GM12878 (cell line): Measurements from ENCODE around the gene RAB36. TPM values are rescaled to one million over a fixed set of nuclear protein-coding genes. Genes with fewer than 3 reads are reported as not detected.

Experiments
- ATAC-seq: fragments of 200-7000 bp; cut with Tn5 transposase; 3 replicates; pipeline ENCODE4 v1.9.1; 2020; ENCODE audit warnings: mild to moderate bottlenecking, moderate library complexity
- BruUV-seq: library from RNA; stranded (reverse); fragments of 400-500 nt; replicated peaks from 2 replicates; lab custom pipeline; 2021; lab: Mats Ljungman, UMichigan
- CTCF ChIA-PET: fragments of 300-600 bp; sonication (Branson Sonifier 250); formaldehyde crosslinking; extraction: SDS; loops from one replicate; lab custom pipeline; 2021; ENCODE audit warnings: inconsistent platforms; lab: Yijun Ruan, JAX
- POLR2A ChIA-PET: fragments of 350-600 bp; formaldehyde crosslinking; extraction: SDS; loops from one replicate; lab custom pipeline; 2021; ENCODE audit warnings: inconsistent platforms; lab: Charles Lee
- RAD21 ChIA-PET: fragments of 300-600 bp; sonication (Branson Sonifier 250); formaldehyde crosslinking; loops from one replicate; lab custom pipeline; 2023; ENCODE audit warnings: antibody characterized with exemption; ENCODE audit not compliant: unreplicated experiment; lab: Charles Lee
- SMC1A ChIA-PET: fragments of 300-600 bp; sonication (Branson Sonifier 250); formaldehyde crosslinking; loops from one replicate; lab custom pipeline; 2023; ENCODE audit not compliant: unreplicated experiment, uncharacterized antibody; lab: Charles Lee
- DNase-seq: peaks from one replicate; pipeline ENCODE4 v3.0.0-alpha.2; 2011; ENCODE audit warnings: low read depth, low spot score
- FAIRE-seq: peaks from 3 replicates; lab custom pipeline; 2011; peaks lifted over from hg19 to GRCh38; lab: Jason Lieb, UNC
- H2AFZ ChIP-seq: 2 replicates; pipeline ENCODE4 v1.6.0; 2011; ENCODE audit warnings: low read depth, low read length, control low read depth; ENCODE audit not compliant: control insufficient read depth
- H3K27ac ChIP-seq: 2 replicates; pipeline ENCODE4 v1.5.1; 2011; ENCODE audit warnings: control low read depth; ENCODE audit not compliant: control insufficient read depth, insufficient read depth
- H3K27me3 ChIP-seq, 2 experiments: replicated peaks in 1 of 2; 2 replicates each; pipeline versions ENCODE4 v1.6.0 to v1.6.1; 2011; ENCODE audit warnings: low read length in 1 of 2; ENCODE audit not compliant: control insufficient read depth in 2 of 2, insufficient read depth in 2 of 2
- H3K36me3 ChIP-seq, 2 experiments: 2 replicates each; pipeline ENCODE4 v1.5.1; 2011; ENCODE audit warnings: low read length in 1 of 2; ENCODE audit not compliant: control insufficient read depth in 2 of 2, insufficient read depth in 2 of 2
- H3K4me1 ChIP-seq: 2 replicates; pipeline ENCODE4 v1.6.1; 2011; ENCODE audit warnings: mild to moderate bottlenecking, low read length, moderate library complexity, mixed read lengths; ENCODE audit not compliant: control insufficient read depth, insufficient read depth
- H3K4me2 ChIP-seq: 2 replicates; pipeline ENCODE4 v1.6.0; 2011; ENCODE audit warnings: control low read depth; ENCODE audit not compliant: control insufficient read depth, insufficient read depth
- H3K4me3 ChIP-seq: fragments of 200-600 bp; sonication (generic); 2 replicates; pipeline ENCODE4 v1.5.1; 2016
- H3K79me2 ChIP-seq: 2 replicates; pipeline ENCODE4 v1.6.0; 2011; ENCODE audit warnings: low read length; ENCODE audit not compliant: control insufficient read depth, insufficient read depth
- H3K9ac ChIP-seq: 2 replicates; pipeline ENCODE4 v1.8.0; 2011; ENCODE audit warnings: low read length, control low read depth, mixed read lengths; ENCODE audit not compliant: control insufficient read depth, insufficient read depth
- H3K9me3 ChIP-seq: replicated peaks from 3 replicates; pipeline ENCODE4 v1.5.1; 2011; ENCODE audit warnings: mild to moderate bottlenecking, low read length; ENCODE audit not compliant: control insufficient read depth, insufficient read depth
- H4K20me1 ChIP-seq: 2 replicates; pipeline ENCODE4 v1.6.0; 2011; ENCODE audit not compliant: control insufficient read depth, insufficient read depth
- CEBPZ ChIP-seq: fragments of 150-350 bp; IDR thresholded peaks from 2 replicates; pipeline ENCODE4 v1.6.1; 2016; ENCODE audit warnings: low read depth, low read length
- CREM ChIP-seq: IDR thresholded peaks from 2 replicates; pipeline ENCODE4 v1.6.1; 2014; ENCODE audit warnings: antibody characterized with exemption, low read depth
- EGR1 ChIP-seq, 2 experiments: IDR thresholded peaks; 1 replicate in 1 of 2; 2 replicates in 1 of 2; pipeline ENCODE4 v1.6.1; 2011 to 2012; ENCODE audit warnings: low read depth in 2 of 2, low read length in 2 of 2, borderline replicate concordance in 1 of 2, mild to moderate bottlenecking in 1 of 2, moderate library complexity in 1 of 2
- MXI1 ChIP-seq: fragments of 150-350 bp; IDR thresholded peaks from 2 replicates; pipeline ENCODE4 v1.6.1; 2011; ENCODE audit warnings: low read depth, mild to moderate bottlenecking, inconsistent platforms, low read length, improper control_type of control experiment
- SPI1 ChIP-seq: IDR thresholded peaks from 2 replicates; pipeline ENCODE4 v1.6.1; 2011; ENCODE audit warnings: low read depth, mild to moderate bottlenecking, low read length, moderate library complexity, borderline replicate concordance; ENCODE audit not compliant: insufficient read depth
- ZBTB33 ChIP-seq: fragments of 450-650 bp; IDR thresholded peaks from 2 replicates; pipeline ENCODE4 v1.6.1; 2017; ENCODE audit warnings: mild to moderate bottlenecking
- WGBS: methylation state at CpG from one replicate; pipeline ENCODE4 v1.1.6; 2016; ENCODE audit warnings: low lambda C conversion rate; ENCODE audit not compliant: insufficient replicate concordance, insufficient coverage; ENCODE audit errors: missing lambda C conversion rate; 5-methylcytosine and 5-hydroxymethylcytosine counted together
- in situ Hi-C: fragments of 300-500 bp; cut with MboI; formaldehyde crosslinking; loops from 9 replicates; pipeline ENCODE4 v1.14.3; 2018; ENCODE audit warnings: mixed read lengths
- intact Hi-C: fragments of 100-400 bp; cut with micrococcal nuclease; formaldehyde crosslinking; loops from one replicate; pipeline ENCODE4 v1.14.2; 2022; ENCODE audit not compliant: unreplicated experiment
- polyA plus RNA-seq, 11 experiments: library from polyadenylated mRNA; depleted of rRNA in 4 of 11; unstranded in 6 of 11; stranded (reverse) in 5 of 11; fragments of >200 nt; fragmentation: Nextera tagmentation in 4 of 11; fragmentation: Illumina TruSeq in 1 of 11; extraction: Ambion mirVana in 4 of 11; extraction: Trizol in 1 of 11; gene quantifications; 1 replicate in 1 of 11; 2 replicates in 10 of 11; pipeline versions ENCODE4 v1.2.1 to v1.2.3, GENCODE V29; 2011 to 2016; ENCODE audit warnings: inconsistent platforms in 2 of 11, missing spikeins in 2 of 11, low read depth in 1 of 11
- total RNA-seq, 4 experiments: library from RNA; depleted of rRNA in 3 of 4; stranded (reverse); fragments of >200 nt in 3 of 4; fragmentation: Illumina TruSeq in 1 of 4; extraction: Trizol in 1 of 4; gene quantifications; 2 replicates each; pipeline versions ENCODE4 v1.2.1 to v1.2.3, GENCODE V29; 2013 to 2021
- TF ChIP-seq, protein P1 (sequence below): IDR thresholded peaks from 2 replicates; pipeline ENCODE4 v1.6.1; 2012; ENCODE audit warnings: mild to moderate bottlenecking, low read depth, low read length

RAB36 gene
- total and polyA plus RNA-seq, 10 of the 15 experiments (the other 5 are each of a cell fraction or from before 2014, with no cell fraction given), result 0.31 to 2.7 (median 1.1) TPM

DNA sequence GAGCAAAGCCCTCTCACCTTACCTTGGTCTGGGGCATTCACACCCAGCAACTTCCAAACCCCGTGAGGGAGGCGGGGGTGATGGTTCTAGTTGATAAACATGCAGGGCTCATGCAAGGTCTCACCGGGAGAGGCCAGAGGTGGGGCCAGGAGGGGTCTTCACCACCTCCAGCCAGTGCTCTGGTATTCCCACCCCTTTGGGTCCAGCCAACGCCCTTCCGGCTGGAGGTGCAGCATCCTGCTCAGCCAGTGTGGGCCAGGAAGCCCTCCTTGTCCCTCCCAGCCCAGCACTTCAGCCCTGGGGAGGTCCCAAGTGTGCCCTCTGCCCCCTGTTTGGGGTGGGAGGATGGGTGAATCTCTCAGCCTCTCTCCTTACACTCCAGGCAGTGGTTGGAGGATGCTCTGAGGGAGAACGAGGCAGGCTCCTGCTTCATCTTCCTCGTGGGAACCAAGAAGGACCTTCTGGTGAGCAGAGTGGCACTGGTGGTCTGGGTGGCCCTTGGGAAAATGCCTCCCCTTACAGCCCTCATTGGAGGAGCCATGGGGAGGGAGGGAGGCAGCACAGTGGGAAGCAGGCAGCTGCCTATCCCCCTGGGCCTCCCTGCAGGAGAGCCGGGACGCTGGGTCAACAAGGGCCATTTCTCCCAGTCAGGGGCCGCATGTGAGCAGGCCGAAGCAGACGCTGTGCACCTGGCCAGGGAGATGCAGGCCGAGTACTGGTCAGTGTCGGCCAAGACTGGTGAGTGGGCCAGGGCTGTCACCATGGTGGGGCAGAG, 13.4 kb downstream of the RAB36 start:
- no peak overlapping the region for H3K27ac ChIP-seq
- BruUV-seq, result no TSS peak
- ChIA-PET RAD21 (no interaction called here), POLR2A (no interaction called here), SMC1A (interaction anchor here (2.3 kb wide), 1 partner anchor 19 kb away, joined by 6 read pairs; no protein-coding TSS in a partner anchor), CTCF (interaction anchor here (1.0 to 2.7 kb wide), 3 partner anchors 12 to 123 kb away, joined by 3 to 10 read pairs (median 6); no protein-coding TSS in a partner anchor)
- no peaks in the 10 kb centered on the region for H3K9me3 ChIP-seq
- no peaks in the 10 kb centered on the region for H3K27me3 ChIP-seq
- no peak overlapping the region for H2AFZ ChIP-seq
- whole genome bisulfite sequencing, result 69% methylated on average over 14 of the region's 14 CpGs
- H3K4me2 ChIP-seq, result no peak overlapping the region
- H3K4me3 ChIP-seq, result no peak overlapping the region
- H3K79me2 ChIP-seq, result no peaks in the 10 kb centered on the region
- in situ Hi-C loops, result no loop called here
- intact Hi-C loops, result no loop called here
- FAIRE-seq, result no peak
- H4K20me1 ChIP-seq, result no peaks in the 10 kb centered on the region
- H3K4me1 ChIP-seq, result no peaks in the 10 kb centered on the region
- TF ChIP-seq CEBPZ (no peak), SPI1 (no peak), EGR1 (IDR thresholded peaks at IDR 0.05; ENCODE audit: borderline replicate concordance in 1 of 2, low read depth in 2 of 2, low read length in 2 of 2) (no peak), ZBTB33 (no peak), CREM (no peak), MXI1 (no peak)
- TF ChIP-seq, protein P1, sequence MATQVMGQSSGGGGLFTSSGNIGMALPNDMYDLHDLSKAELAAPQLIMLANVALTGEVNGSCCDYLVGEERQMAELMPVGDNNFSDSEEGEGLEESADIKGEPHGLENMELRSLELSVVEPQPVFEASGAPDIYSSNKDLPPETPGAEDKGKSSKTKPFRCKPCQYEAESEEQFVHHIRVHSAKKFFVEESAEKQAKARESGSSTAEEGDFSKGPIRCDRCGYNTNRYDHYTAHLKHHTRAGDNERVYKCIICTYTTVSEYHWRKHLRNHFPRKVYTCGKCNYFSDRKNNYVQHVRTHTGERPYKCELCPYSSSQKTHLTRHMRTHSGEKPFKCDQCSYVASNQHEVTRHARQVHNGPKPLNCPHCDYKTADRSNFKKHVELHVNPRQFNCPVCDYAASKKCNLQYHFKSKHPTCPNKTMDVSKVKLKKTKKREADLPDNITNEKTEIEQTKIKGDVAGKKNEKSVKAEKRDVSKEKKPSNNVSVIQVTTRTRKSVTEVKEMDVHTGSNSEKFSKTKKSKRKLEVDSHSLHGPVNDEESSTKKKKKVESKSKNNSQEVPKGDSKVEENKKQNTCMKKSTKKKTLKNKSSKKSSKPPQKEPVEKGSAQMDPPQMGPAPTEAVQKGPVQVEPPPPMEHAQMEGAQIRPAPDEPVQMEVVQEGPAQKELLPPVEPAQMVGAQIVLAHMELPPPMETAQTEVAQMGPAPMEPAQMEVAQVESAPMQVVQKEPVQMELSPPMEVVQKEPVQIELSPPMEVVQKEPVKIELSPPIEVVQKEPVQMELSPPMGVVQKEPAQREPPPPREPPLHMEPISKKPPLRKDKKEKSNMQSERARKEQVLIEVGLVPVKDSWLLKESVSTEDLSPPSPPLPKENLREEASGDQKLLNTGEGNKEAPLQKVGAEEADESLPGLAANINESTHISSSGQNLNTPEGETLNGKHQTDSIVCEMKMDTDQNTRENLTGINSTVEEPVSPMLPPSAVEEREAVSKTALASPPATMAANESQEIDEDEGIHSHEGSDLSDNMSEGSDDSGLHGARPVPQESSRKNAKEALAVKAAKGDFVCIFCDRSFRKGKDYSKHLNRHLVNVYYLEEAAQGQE, result no peak
- no peak for ATAC-seq
- DNase-seq, result no peak
- no peaks in the 10 kb centered on the region for H3K36me3 ChIP-seq
- H3K9ac ChIP-seq, result no peak overlapping the region
